Stimulated activated CD4-positive, alpha-beta T cell treated with anti-CD3 and anti-CD28 coated beads, TNF-alpha, amount 100 ng/mL, for 24 hours (primary cell): Measurements from ENCODE around the gene ACSM4.
"Not testable (repeated sequence)": the region's sequence is repeated elsewhere in the genome, so short reads cannot be mapped to it uniquely, and the experiment has no call there.

Source experiments
- DNase-seq, 3 experiments: peaks; one replicate each; pipeline ENCODE4 v3.0.0-alpha.2; 2020; ENCODE audit warnings: low read depth in 3 of 3

The ACSM4 gene

DNA sequence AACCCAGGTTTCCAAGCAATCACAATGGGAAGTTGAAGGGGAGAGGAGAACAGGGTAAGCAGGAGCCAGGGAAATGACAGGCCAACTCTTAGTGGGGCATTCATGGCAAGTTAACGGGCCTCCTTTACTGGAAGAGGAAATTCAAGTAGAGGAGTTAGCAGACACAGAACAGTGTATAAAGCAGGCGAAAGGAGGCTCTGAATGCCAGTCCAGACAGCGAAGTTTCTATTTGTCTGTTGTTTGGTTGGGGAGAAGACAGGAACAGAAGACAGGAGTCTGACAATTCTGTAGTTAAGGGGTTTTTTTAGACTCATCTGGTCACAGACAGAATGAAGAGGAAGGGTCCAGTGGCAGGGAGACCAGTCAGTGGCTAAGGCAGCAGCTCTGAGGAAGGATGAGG lies at the start of gene ACSM4:
ACSM4 (plus strand) TSS at position 301 of the 400 bp plus-strand sequence. CDS start 260 bp downstream, outside the sequence.
- DNase-seq, result no peak

- no peak for DNase-seq
Measured at GRCh38 chr12:7259060-7259459, 44.8 kb upstream of the ACSM4 start.

DNA sequence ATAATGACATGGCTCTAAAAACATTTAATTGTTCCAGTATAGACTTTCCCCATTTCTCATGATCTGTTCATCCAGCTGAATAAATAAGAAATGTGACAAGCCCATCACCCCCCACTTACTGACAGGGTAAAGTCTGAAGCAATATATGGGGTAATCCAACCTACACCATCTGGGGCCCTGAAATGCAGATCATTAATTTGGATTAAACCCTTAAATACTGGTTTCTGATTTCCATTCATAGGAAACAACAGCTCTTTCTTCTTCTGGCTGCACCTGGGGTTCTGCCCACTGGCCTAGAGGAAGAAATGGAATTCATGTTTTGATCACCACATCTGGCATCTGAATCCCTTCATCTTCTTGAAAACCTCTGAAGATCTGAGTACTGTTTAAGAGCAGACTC lies 39.3 kb upstream of the ACSM4 start:
- no peak for DNase-seq

DNA sequence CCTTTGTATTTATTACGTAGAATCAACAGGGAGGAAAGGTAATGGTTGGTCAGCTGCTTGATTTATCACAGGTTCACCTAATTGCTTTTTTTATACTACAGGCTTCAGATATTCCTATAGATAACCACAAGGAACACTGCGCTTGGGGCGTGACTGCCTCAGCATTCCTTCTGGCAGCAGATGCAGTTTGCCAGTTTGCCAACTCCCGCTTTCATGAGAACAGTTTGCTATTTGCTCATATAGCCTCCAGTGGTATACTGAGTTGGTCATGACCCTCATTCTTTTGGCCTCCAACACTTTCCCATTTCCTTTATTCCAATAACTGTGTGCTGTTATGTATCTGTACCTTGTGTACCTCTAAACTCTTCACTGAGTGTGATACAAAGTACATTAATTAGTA lies 38.6 kb upstream of the ACSM4 start:
- no peak for DNase-seq

DNA sequence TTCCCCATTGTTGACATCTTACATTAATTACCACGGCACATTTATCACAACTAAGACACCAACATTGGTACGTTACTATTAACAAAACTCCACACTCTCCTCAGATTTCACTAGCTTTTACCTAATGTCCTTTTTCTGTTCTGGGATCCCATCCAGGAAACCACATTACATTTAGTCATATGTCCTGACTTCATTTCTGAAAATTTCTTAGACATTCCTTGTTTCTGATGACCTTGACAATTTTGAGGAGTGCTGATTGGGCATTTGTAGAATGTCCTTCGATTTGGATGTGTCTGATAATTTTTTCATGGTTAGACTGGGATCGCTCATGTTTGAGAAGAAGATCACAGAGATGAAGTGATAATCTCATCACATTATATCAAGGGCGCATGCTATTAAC lies 34.6 kb upstream of the ACSM4 start:
- DNase-seq, result no peak

DNA sequence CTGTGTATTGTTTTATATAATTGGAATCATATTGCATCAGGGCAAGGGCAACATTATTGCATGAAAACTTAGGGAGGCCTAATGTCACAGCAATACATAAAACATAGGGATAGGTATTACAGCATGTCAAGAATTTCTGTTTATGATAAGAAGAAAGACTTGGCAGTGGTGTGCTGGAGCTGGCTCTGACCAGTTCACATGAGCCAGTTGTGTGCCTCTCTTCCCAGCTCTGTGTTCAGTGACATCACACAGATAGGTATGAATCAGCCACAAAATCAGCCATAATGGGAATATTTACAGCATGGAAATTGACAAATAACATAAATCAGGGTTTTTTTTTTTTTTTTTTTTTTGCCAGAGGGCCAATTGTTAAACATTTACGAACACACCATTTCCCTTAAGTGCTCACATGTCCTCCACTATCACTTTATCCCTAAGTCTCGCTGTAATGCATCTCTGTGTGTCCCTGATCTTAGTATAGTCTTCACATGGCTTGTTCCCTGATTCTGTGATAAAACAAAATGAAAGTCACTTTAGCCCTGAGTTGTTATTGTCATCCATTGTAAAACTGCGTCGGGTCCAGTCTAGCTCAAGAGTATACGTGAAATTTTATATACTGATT lies 31.9 kb upstream of the ACSM4 start:
- DNase-seq, result no peak

DNA sequence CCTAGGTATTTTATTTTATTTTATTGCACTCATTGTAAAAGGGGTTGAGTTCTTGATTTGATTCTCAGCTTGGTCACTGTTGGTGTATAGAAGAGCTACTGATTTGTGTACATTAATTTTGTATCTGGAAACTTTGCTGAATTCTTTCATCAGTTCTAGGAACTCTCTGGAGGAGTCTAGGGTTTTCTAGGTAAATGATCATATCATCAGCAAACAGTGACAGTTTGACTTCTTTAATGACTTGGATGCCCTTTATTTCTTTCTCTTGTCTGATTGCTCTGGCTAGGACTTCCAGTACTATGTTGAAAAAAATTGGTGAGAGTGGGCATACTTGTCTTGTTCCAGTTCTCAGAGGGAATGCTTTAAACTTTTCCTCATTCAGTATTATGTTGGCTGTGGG lies 28.4 kb upstream of the ACSM4 start:
- DNase-seq, result not testable (repeated sequence)

DNA sequence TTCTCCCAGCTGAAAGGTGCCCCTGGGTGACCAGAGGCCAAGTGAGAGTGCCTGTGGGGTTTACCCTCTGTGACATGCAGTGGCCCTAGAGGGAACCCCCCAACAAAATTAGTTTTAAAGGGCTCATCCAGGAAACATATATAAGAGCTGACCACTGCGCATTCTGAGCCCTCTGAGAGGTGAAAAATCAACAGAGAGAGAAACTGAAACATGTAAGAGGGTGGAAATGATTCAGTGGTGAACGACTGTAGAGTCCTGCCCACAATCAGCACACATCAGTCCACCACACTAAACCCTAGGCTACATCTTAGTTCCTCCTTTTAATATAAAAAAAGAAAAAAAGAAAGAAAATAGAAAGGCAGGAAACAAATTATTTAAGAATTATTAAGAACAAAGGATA lies 21.0 kb upstream of the ACSM4 start:
- no peak for DNase-seq

DNA sequence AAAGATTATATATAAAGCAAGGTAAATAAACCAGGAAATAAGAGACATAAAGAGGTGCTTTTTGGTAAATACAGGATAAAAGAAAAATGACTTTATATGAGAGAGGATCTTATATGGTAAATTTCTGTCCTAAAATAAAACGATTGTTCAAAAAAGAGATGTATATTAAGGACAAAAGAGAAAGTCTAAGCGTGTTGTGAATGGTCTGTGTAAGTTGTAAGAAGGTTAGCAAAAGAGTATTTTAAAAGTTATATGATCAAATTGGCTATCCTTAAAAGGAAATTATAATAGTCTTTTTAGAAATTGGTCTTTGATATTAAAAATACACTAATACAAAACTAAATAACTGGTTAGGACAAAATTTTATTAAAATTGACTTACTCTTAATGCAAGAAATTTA lies 14.1 kb upstream of the ACSM4 start:
- no peak for DNase-seq

DNA sequence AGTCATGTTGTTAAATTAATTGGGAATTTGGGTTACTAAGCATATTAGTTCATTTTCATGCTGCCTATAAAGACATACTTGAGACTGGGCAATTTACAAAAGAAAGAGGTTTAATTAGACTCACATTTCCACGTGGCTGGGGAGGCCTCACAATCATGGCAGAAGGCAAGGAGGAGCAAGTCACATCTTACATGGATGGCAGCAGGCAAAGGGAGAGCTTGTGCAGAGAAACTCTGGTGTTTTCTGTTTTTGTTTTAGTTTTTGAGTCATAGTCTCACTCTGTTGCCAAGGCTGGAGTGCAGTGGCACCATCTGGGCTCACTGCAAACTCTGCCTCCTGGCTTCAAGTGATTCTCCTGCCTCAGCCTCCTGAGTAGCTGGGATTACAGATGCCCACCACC lies 13.3 kb upstream of the ACSM4 start:
- DNase-seq, result not testable (repeated sequence)

DNA sequence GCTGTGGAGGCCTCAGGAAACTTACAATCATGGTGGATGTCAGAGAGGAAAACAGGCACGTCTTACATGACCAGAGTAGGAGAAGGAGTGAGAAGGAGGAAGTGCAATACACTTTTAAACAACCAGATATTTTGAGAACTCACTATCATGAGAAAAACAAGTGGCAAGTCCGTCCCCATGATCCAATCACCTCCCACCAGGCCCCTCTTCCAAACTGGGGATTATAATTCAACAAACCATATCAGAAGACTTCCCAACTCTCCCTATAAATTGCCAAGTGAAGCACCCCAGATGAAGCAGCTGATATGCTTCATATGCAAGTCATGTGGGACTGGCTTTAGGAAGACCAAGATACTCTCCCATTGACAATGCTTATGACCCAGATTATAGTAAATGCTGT lies 11.6 kb upstream of the ACSM4 start:
- DNase-seq, result no peak

GRCh38 chr12:7293670-7294069 lies 10.2 kb upstream of the ACSM4 start:
- DNase-seq, result no peak

GRCh38 chr12:7295529-7295928 lies 8.3 kb upstream of the ACSM4 start:
- no peak for DNase-seq

DNA sequence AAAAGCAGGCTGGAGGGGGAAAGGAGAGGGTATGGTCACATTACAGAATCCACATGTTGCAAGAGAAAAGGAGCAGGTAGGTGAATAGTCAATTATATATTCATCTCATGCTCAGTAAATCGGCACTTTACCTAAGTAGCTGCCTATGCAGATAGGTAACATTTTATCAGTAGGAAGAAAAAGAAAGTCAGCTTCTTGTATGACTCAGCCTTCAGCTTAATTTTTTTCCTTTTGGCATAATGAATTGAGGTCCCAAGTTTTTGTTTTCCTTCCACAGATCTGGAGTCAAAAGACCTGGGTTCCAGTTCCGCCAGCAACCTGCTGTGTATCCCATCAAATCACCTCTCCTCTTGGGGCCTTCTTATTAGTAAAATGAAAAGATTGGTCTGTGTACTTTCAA lies 6.0 kb upstream of the ACSM4 start:
- DNase-seq, result no peak

GRCh38 chr12:7302266-7302986 lies 1.4 kb upstream of the ACSM4 start:
- no peak for DNase-seq

- DNase-seq, result no peak
Measured at GRCh38 chr12:7303230-7303629, 642 bp upstream of the ACSM4 start.

- no peak for DNase-seq
Measured at GRCh38 chr12:7304456-7304855, 584 bp downstream of the ACSM4 start.

GRCh38 chr12:7310070-7310469 lies 6.2 kb downstream of the ACSM4 start:
- DNase-seq, result no peak

DNA sequence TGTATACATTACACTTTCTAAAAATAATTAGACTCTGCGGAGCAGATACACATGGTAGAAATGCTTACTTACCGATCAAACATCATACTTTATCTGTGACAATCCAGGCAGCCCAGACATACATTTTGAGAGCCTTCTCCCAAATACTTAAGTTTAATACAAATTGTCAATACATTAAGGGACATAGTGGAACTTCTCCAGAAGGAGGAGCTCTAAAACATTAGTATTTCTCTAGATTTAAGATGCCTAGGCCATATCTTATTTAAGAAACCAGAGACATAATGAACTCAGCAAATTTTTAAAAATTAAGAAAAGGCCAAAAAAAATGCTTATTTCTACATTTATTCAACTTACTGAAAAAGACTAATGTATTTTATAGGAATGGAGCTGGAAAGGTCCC lies 16.1 kb downstream of the ACSM4 start:
- no peak for DNase-seq

DNA sequence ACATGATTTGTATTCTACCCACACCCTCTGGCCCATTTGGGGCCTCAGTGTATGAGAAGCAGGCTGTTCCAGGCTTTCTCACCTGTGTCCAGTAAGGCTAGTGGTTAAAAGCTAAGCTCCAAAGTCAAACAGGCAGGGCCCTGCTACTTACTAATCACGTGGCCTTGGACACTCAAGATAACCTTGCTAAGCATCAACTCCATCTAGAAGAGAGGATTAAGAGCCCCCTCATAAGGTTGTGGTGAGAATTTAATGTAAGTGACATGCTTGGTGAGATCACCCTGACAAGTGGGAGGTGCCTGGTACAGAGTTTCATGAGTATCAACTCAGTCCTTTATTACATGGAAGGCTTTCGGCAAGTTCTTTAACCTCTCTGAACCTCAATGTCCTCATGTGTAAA lies 17.8 kb downstream of the ACSM4 start:
- no peak for DNase-seq

GRCh38 chr12:7322599-7322998 lies 18.7 kb downstream of the ACSM4 start:
- DNase-seq, result no peak

DNA sequence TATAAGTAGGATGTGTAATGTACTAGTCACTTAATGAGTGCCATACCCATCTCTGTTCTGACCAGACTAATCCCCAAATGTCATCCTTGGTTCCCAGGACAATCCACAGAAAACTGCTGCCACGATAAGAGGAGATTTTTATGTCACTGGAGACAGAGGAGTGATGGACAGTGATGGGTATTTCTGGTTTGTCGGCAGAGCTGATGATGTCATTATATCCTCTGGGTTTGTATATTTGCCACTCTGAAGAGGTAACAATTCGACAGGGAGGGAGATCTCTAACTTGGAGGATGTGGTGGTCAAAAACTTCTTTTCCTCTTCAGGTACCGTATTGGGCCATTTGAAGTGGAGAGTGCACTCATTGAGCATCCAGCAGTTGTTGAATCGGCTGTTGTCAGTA lies 20.3 kb downstream of the ACSM4 start:
- no peak for DNase-seq

DNA sequence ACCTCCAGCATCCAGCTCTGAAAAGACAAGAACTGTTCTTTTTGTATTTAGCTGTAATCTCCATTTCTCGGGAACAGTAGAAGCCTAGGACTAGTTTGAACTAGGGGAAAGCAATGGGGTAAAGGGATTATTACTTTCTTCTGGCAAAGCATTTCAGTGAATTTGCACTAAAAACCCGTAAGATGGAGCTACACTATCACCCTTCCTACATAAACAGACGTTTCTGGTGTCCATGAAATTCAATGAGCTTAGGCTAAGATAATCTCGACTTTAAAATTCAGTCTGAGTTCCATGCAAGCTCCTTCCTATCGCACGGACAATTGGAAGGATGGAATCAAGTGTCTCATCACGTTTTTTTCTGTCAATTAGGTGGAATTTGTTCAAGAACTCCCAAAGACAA lies 24.0 kb downstream of the ACSM4 start:
- DNase-seq, result no peak

DNA sequence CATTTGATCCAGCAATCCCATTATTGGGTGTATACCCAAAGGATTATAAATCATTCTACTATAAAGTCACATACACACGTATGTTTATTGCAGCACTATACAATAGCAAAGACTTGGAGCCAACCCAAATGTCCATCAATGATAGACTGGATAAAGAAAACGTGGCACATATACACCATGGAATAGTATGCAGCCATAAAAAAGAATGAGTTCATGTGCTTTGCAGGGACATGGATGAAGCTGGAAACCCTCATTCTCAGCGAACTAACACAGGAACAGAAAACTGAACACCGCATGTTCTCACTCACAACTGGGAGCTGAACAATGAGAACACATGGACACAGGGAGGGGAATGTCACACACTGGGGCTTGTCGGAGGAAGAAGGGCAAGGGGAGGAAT lies 33.9 kb downstream of the ACSM4 start:
- not testable (repeated sequence) for DNase-seq
